AG10803 (cell line): ENCODE measurements around the gene SIM1.

ENCODE experiments used
- DNase-seq: peaks from one replicate; pipeline ENCODE4 v3.0.0; 2010; ENCODE audit warnings: low read depth
- H3K4me3 ChIP-seq: 2 replicates; pipeline ENCODE4 v1.5.1; 2011; ENCODE audit warnings: mild to moderate bottlenecking, low read length, control low read depth
- CTCF ChIP-seq: conservative IDR thresholded peaks from 2 replicates; pipeline ENCODE4 v1.5.1; 2011; ENCODE audit warnings: mild to moderate bottlenecking, low read length, control low read depth, inconsistent platforms

The SIM1 gene

GRCh38 chr6:100472674-100473073 is 8.0 kb upstream of the SIM1 start:
- 0 out of 2 replicates have a peak, but pooled peaks have one; percentile 20 for TF ChIP-seq CTCF
- no peak overlapping the region for H3K4me3 ChIP-seq
- DNase-seq: peak; percentile 47

GRCh38 chr6:100470422-100471120 is 5.8 kb upstream of the SIM1 start:
- H3K4me3 ChIP-seq: no peak overlapping the region
- DNase-seq: no peak
- no peak for TF ChIP-seq CTCF

GRCh38 chr6:100469101-100469859 is 4.6 kb upstream of the SIM1 start:
- no peak for DNase-seq
- TF ChIP-seq CTCF: no peak
- H3K4me3 ChIP-seq: no peak overlapping the region

GRCh38 chr6:100468016-100468622 is 3.4 kb upstream of the SIM1 start:
- no peak for DNase-seq
- no peak for TF ChIP-seq CTCF
- no peak overlapping the region for H3K4me3 ChIP-seq

GRCh38 chr6:100467129-100468015 is 2.7 kb upstream of the SIM1 start:
- H3K4me3 ChIP-seq: no peak overlapping the region
- DNase-seq: no peak
- no peak for TF ChIP-seq CTCF

- no peak overlapping the region for H3K4me3 ChIP-seq
Measured at GRCh38 chr6:100466410-100467128, 1.8 kb upstream of the SIM1 start.

More at GRCh38 chr6:100466410-100467128, 1.8 kb upstream of the SIM1 start:
- no peak for TF ChIP-seq CTCF
- no peak for DNase-seq
